ENCODE data around the gene SMOC2.

SMOC2 gene

GRCh38 chr6:168507297-168507696, 66.3 kb downstream of the SMOC2 start:
- peaks cover 3% of the 10 kb centered on the region for H3K27me3 ChIP-seq (ENCODE audit: insufficient read depth, poor library complexity, severe bottlenecking)
- no peaks in the 10 kb centered on the region for H3K9me3 ChIP-seq (ENCODE audit: severe bottlenecking)
- DNase-seq (ENCODE audit: low spot score) (no peak), ATAC-seq (ENCODE audit: low read depth) (no peak)
- H3K36me3 ChIP-seq (ENCODE audit: low read depth) = no peaks in the 10 kb centered on the region
- TF ChIP-seq CTCF (IDR thresholded peaks at IDR 0.05; ENCODE audit: poor library complexity, severe bottlenecking) = no peak
- H3K4me3 ChIP-seq (ENCODE audit: severe bottlenecking) = no peak overlapping the region
- no peak overlapping the region for H3K27ac ChIP-seq (ENCODE audit: poor library complexity, severe bottlenecking)
- H3K4me1 ChIP-seq (ENCODE audit: insufficient read depth, poor library complexity, severe bottlenecking) = no peaks in the 10 kb centered on the region

DNA sequence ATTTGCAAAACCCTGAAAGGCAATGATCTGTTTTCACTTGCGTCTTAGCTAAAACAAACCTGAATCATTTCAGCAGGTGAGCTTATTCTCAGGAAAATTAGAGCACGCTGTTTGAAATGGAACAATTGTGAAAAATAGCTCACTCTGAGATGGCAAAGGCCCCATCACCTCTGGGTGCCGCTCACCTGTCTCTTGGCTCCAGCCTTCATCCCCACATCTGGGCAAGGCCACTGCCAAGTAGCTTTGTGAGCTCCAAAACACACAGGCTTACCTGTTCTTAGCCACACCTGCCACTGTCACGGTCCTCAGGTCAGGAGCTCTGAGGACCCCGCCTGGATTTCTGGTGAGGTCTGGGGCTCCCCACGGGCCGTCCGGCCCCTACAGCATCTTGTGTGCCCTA, 66.7 kb downstream of the SMOC2 start:
- DNase-seq (ENCODE audit: low spot score) (no peak), ATAC-seq (ENCODE audit: low read depth) (no peak)
- Histone ChIP-seq H3K9me3 (ENCODE audit: severe bottlenecking) (no peaks in the 10 kb centered on the region), H3K36me3 (ENCODE audit: low read depth) (no peaks in the 10 kb centered on the region), H3K4me3 (ENCODE audit: severe bottlenecking) (no peak overlapping the region), H3K4me1 (ENCODE audit: insufficient read depth, poor library complexity, severe bottlenecking) (no peaks in the 10 kb centered on the region), H3K27me3 (ENCODE audit: insufficient read depth, poor library complexity, severe bottlenecking) (peaks cover 3% of the 10 kb centered on the region), H3K27ac (ENCODE audit: poor library complexity, severe bottlenecking) (no peak overlapping the region)
- TF ChIP-seq CTCF (IDR thresholded peaks at IDR 0.05; ENCODE audit: poor library complexity, severe bottlenecking) = no peak

- peaks cover 3% of the 10 kb centered on the region for H3K27me3 ChIP-seq (ENCODE audit: insufficient read depth, poor library complexity, severe bottlenecking)
- no peak for DNase-seq (ENCODE audit: low spot score)
Measured at GRCh38 chr6:168508903-168509302, 67.9 kb downstream of the SMOC2 start.

DNA sequence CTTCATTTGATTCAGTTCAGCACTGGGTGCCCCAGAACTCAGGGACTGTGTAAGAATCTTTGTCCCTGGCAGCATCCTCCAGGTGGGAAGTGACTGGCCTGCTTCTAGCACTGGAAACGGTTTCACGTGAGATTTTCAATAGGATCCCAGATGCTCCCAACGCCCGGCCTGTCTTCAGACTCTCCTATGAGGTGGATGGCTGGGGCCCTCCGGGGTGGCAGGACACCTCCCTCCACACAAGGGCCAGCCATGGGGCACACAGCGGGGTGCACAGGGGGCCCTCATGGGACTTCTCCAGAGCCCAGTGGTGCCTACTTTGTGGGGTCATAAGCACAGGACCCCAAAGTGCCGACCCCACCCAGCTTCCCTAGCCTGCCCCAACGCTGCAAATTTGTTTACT, 72.8 kb downstream of the SMOC2 start:
- no peak overlapping the region for H3K4me3 ChIP-seq (ENCODE audit: severe bottlenecking)

More at GRCh38 chr6:168508903-168509302, 67.9 kb downstream of the SMOC2 start:
- Histone ChIP-seq H3K4me1 (ENCODE audit: insufficient read depth, poor library complexity, severe bottlenecking) (no peaks in the 10 kb centered on the region), H3K9me3 (ENCODE audit: severe bottlenecking) (no peaks in the 10 kb centered on the region), H3K36me3 (ENCODE audit: low read depth) (no peaks in the 10 kb centered on the region), H3K27ac (ENCODE audit: poor library complexity, severe bottlenecking) (no peak overlapping the region), H3K4me3 (ENCODE audit: severe bottlenecking) (no peak overlapping the region)
- no peak for TF ChIP-seq CTCF (IDR thresholded peaks at IDR 0.05; ENCODE audit: poor library complexity, severe bottlenecking)
- no peak for ATAC-seq (ENCODE audit: low read depth)

More for the DNA sequence above, 72.8 kb downstream of the SMOC2 start:
- Histone ChIP-seq H3K4me1 (ENCODE audit: insufficient read depth, poor library complexity, severe bottlenecking) (no peaks in the 10 kb centered on the region), H3K27me3 (ENCODE audit: insufficient read depth, poor library complexity, severe bottlenecking) (no peaks in the 10 kb centered on the region), H3K9me3 (ENCODE audit: severe bottlenecking) (no peaks in the 10 kb centered on the region), H3K27ac (ENCODE audit: poor library complexity, severe bottlenecking) (no peak overlapping the region), H3K36me3 (ENCODE audit: low read depth) (no peaks in the 10 kb centered on the region)
- no peak for TF ChIP-seq CTCF (IDR thresholded peaks at IDR 0.05; ENCODE audit: poor library complexity, severe bottlenecking)
- ATAC-seq (ENCODE audit: low read depth) (no peak), DNase-seq (ENCODE audit: low spot score) (no peak)
